GM19035 (cell line): ENCODE measurements around the gene MUC4.

Experiments
- ATAC-seq: cut with Tn5 transposase; IDR thresholded peaks from one replicate; pipeline ENCODE4 v1.9.1; 2021; ENCODE audit not compliant: unreplicated experiment

MUC4 gene

GRCh38 chr3:195811756-195812155, at the start of gene MUC4:
TSS of gene MUC4 (minus strand) at chr3:195811929. CDS start at chr3:195811817, 112 bp downstream.
- ATAC-seq: no peak

GRCh38 chr3:195860456-195860855, 48.7 kb upstream of the MUC4 start:
- no peak for ATAC-seq

GRCh38 chr3:195859846-195860411, 48.2 kb upstream of the MUC4 start:
- no peak for ATAC-seq

GRCh38 chr3:195859061-195859845, 47.5 kb upstream of the MUC4 start:
- no peak for ATAC-seq

- no peak for ATAC-seq
Measured at GRCh38 chr3:195856410-195857084, 44.8 kb upstream of the MUC4 start.

- ATAC-seq: no peak
Measured at GRCh38 chr3:195855471-195856409, 44.0 kb upstream of the MUC4 start.

- ATAC-seq: no peak
Measured at GRCh38 chr3:195854628-195855294, 43.0 kb upstream of the MUC4 start.

GRCh38 chr3:195853996-195854395, 42.3 kb upstream of the MUC4 start:
- ATAC-seq: no peak

- no peak for ATAC-seq
Measured at GRCh38 chr3:195853036-195853435, 41.3 kb upstream of the MUC4 start.

- peak; percentile 81 for ATAC-seq
Measured at GRCh38 chr3:195850857-195851543, 39.3 kb upstream of the MUC4 start.

GRCh38 chr3:195849322-195850074, 37.8 kb upstream of the MUC4 start:
- ATAC-seq: no peak

GRCh38 chr3:195847055-195847950, 35.6 kb upstream of the MUC4 start:
- ATAC-seq: no peak

GRCh38 chr3:195845483-195845882, 33.8 kb upstream of the MUC4 start:
- ATAC-seq: no peak

- ATAC-seq: no peak
Measured at GRCh38 chr3:195844671-195845218, 33.0 kb upstream of the MUC4 start.

- ATAC-seq: no peak
Measured at GRCh38 chr3:195839260-195840010, 27.7 kb upstream of the MUC4 start.

- peak; percentile 84 for ATAC-seq
Measured at GRCh38 chr3:195838714-195839113, 27.0 kb upstream of the MUC4 start.

- ATAC-seq: no peak
Measured at GRCh38 chr3:195836476-195837135, 24.9 kb upstream of the MUC4 start.
